Dermis blood vessel endothelial cell (primary cell): ENCODE results near the gene SLC35D1. TPM values are rescaled to one million over a fixed set of nuclear protein-coding genes. Genes with fewer than 3 reads are reported as not detected.
"Not testable (repeated sequence)": the region's sequence is repeated elsewhere in the genome, so short reads cannot be mapped to it uniquely, and the experiment has no call there.

ENCODE experiments used
- DNase-seq: peaks from one replicate; pipeline ENCODE4 v3.0.0; 2010
- total RNA-seq: library from RNA; depleted of rRNA; stranded (reverse); fragments of >200 nt; gene quantifications from 2 replicates; pipeline ENCODE4 v1.2.3, GENCODE V29; 2014

Gene SLC35D1
- total RNA-seq, 1 donor from 2014 or later: 7.0 TPM

DNA sequence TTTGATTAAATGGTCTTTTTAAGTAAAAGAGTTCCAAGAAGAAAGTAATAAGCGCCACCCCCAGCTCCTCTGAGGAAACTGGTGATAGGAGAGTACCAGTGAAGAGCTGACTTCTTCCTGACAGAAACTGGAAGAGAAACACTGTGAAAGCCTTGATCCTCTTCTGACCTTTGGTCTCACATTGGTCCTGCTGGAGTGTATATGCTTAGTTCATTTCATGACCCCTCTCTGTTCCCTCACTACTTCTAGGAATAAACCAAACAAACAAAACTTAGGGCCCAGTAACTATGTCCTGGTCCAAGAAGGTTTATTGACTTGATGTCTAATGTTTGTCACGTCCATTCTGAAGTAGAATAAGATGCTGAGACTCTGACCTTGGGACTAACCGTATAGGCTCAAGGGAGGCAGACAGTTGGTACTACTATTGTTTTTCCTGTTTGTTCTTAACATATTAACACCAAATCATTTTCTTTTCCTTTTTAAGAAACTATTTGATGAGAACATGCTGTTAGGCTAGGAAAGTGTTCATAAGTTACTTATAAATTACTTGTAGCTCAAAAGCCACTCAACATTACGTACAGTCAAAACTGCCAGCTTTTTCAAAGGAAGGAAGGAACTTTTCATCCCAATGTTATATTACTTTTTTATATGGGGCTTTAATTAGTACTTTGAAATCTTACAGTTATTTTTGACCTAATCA lies 71.2 kb downstream of the SLC35D1 start:
- no peak for DNase-seq

DNA sequence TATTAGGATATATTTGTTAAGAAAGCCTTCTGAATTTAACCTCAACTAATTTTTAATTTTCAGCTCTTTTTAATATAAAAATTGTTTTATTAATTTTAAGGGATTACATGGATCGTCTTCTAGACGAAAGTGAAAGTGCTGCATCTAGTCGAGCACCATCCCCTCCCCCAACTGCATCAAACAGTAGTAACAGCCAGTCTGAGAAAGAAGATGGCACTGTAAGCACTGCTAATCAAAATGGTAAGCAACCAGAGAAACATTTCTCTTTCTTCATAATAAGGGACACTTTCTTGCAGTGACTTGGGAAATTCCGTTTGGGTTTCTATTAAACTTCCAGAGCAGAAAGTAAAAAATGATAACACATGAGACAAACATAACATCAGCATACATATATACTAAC lies 72.3 kb downstream of the SLC35D1 start:
- DNase-seq: peak; percentile 41

DNA sequence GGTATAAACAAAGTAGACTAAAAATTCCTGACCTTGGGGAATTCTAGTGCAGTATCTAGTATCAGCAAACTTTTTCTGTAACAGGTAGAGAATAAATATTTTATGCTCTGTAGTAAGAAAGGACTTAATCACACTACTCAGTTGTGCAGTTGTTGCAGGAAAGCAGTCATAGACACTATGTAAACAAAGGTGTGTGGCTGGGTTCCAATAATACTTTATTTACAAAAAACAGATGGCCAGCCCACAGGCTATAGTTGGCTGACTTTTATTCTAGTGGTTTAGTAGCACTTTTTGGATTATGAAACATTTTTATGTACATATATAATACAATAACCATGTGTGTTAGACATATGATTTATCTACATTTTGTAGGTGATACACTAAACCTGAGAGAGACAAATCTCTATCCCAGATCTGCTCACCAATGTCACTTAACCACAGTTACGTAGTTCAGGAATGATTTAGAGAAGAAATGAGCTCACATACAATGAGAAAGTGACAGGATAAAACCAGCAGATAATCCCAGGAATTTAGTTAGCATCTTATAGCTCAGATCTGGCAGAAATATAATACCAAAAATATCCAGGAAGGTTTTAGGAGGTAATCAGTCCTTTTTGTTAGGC lies 73.1 kb downstream of the SLC35D1 start:
- DNase-seq: peak; percentile 23

DNA sequence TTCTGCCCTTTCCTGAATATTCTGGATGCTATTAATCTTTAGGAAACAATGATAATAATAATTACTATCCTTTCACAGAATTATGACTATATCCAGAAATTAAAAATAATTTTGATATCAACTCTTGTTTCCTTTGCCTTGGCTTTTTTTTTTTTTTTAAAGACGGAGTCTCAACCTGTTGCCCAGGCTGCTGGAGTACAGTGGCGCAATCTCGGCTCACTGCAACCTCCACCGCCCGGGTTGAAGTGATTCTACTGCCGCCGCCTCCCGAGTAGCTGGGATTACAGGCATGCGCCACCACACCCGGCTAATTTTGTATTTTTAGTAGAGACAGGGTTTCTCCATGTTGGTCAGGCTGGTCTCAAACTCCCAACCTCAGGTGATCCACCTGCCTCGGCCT lies 74.3 kb downstream of the SLC35D1 start:
- not testable (repeated sequence) for DNase-seq

DNA sequence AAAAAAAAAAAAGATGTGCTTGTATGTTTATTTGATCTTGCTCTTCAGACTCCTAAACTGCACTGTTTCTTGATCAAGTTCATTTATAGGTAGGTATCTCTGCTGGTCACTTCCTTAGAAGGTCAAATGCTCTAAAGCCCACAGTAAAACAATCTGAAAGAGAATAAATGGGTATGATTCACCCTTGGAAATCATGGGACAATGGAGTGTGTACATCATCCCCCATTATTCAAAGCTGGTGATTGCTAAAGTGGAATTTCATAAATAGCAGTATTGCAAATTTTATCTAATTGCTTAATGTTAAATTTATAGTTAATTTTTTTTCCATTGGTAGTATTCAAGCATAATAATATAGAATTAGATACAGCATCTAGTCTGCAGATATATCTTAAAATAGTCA lies 75.7 kb downstream of the SLC35D1 start:
- peak; percentile 43 for DNase-seq

DNA sequence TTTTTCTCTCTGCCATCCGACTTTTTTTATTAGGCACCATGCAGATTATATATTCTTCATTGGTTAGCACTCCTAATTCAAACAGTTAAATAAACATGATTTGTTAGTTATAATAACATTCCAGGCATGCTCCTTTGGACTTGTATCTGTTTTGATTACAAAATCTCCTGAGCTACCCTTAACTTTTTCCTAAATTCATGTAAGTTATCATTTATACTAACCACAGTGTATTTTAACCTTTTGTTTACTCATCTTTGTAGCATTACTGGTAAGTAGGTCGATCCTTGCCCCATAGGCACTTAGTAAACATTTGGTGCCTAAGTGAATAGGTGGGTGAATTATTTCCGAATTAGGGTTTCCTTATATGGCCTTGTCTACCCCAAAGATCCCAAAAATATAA lies 85.4 kb downstream of the SLC35D1 start:
- no peak for DNase-seq

DNA sequence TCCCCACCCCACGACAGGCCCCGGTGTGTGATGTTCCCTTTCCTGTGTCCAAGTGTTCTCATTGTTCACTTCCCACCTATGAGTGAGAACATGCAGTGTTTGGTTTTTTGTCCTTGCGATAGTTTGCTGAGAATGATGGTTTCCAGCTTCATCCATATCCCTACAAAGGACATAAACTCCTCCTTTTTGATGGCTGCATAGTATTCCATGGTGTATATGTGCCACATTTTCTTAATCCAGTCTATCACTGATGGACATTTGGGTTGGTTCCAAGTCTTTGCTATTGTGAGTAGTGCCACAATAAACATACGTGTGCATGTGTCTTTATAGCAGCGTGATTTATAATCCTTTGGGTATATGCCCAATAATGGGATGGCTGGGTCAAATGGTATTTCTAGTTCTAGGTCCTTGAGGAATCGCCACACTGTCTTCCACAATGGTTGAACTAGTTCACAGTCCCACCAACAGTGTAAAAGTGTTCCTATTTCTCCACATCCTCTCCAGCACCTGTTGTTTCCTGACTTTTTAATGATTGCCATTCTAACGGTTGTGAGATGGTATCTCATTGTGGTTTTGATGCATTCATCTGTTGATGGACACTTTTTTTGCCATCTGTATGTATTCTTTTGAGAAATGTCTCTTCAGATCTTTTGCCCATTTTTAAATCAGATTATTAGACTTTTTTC lies 87.6 kb downstream of the SLC35D1 start:
- DNase-seq: not testable (repeated sequence)

DNA sequence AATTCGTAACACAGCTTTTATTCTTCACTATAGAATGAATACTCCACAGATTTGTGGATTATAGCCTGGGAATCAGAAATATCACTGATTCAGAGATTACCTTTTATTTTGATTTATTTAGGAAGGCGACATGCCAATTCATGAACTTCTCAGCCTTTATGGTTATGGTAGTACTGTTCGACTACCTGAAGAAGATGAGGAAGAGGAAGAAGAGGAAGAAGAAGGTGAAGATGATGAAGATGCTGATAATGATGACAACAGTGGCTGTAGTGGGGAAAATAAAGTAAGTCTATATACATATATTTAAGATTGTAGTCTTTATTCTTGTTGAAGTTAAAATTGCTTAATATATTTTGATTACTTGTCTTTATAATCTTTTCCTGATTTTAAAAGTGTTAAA lies 96.0 kb downstream of the SLC35D1 start:
- DNase-seq: no peak

DNA sequence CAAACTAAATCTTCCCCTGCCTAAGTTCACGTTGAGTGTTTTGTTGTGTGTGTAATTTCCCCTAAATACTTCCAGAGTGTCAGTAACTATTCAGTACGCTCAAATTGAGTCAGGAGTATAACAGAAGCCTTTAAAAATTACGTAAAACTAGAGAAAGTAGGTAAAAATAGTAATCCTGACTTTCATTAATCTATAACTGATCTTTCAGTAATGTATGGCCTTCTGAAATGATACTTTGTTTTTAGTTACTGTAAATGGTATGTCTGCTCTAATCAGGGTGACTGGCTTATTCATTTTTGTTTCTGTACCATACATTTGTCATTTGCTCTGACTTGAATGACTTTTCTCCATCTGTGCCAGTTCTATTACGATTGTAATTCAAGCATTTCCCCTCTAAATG lies 99.7 kb downstream of the SLC35D1 start:
- no peak for DNase-seq

DNA sequence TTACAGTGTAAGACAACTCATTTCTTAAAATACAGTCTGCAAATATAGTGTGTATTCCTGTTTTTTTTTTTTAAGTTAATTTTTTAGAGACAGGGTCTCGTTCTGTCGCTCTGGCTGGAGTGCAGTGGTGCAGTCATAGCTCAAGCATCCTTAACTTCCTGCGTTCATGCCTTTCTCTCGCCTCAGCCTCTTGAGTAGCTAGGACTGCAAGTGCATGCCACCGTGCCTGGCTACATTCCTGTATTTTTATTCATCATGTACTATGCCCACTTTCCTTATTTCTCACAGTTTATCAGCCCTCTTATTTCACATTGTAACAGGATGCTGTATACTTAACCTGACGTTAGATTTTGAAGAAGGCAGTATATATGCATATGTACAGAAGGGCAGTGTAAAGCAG lies 102.4 kb downstream of the SLC35D1 start:
- peak; percentile 40 for DNase-seq

Other genes starting within 250 kb of the SLC35D1 start
- 2.1 and 3.7 TPM in 2 replicates for gene DNAI4, start 129.3 kb downstream of the SLC35D1 start, total RNA-seq
- 26.9 and 34.0 TPM in 2 replicates for gene MIER1, start 129.2 kb downstream of the SLC35D1 start, total RNA-seq
- gene C1orf141, start 80.8 kb upstream of the SLC35D1 start, total RNA-seq: not detected in 2 replicates
- gene IL23R, start 112.3 kb upstream of the SLC35D1 start, total RNA-seq: not detected in 2 replicates